ENCODE measurements around the gene DRD3. TPM values are rescaled to one million over a fixed set of nuclear protein-coding genes. Genes with fewer than 3 reads are reported as not detected.

DRD3 gene
- total and polyA plus RNA-seq, 2 of the 8 experiments (the other 6 are each of a cell fraction or from before 2014, with no cell fraction given) = 0.32 to 1.3 TPM

DNA sequence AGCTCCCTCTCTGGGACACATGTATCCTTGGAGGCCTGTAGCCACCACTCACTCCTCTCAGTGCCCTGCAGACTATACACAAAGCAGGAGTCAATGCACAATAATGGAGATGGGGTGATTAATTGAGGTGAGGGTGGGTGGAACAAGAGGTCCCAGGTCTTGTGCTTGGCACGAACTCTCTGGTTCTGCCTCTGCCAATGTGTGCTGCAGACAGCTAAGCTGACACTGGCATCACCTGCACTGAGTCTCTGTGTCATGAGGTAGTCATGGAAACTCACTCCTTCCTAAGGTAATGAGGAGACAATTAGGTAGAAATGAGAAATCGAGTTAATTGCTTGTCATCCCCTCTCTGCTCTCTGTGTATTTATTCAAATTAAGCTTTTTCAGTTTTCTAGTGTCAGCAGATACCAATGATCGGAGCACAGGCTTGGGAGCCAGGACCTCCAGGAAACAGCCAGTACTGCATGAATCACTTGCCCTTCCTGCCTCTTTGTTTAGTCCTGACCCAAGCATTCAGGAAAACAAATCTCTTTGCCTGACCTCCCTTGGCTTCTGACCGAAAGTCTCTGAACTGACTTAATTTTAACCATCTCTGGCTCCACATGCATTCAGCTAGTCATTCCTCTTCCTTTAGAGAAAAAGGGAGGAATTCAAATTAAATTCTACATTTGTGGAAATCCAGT lies 56.7 kb downstream of the DRD3 start:
- H4K91ac ChIP-seq (replicated peaks; ENCODE audit: insufficient read length, low read length) = peak overlapping the region; percentile 12
- ChIA-PET CTCF (ENCODE audit: partially characterized antibody) (interaction anchor here (1.4 kb wide), 1 partner anchor 33 kb away, joined by 4 read pairs; no protein-coding TSS in a partner anchor), POLR2A (ENCODE audit: partially characterized antibody) (no interaction called here)
- no peaks in the 10 kb centered on the region for H3K27me3 ChIP-seq (replicated peaks in 1 of 4; ENCODE audit: control insufficient read depth in 3 of 4, extremely low read depth in 1 of 4, insufficient read depth in 3 of 4, low read length in 3 of 4)
- no peaks in the 10 kb centered on the region for H3K9me3 ChIP-seq (ENCODE audit: insufficient read depth in 2 of 2, low read depth in 1 of 2, low read length in 1 of 2)
- no peak overlapping the region for H3K4me3 ChIP-seq (ENCODE audit: extremely low read depth in 1 of 4, insufficient read depth in 2 of 4, low read depth in 3 of 4, low read length in 4 of 4)
- peak overlapping the region; percentile 74 for H2AFZ ChIP-seq (ENCODE audit: low read length)
- H3K4ac ChIP-seq (replicated peaks; ENCODE audit: insufficient read length, low read depth, low read length) = no peak overlapping the region
- H3K79me2 ChIP-seq (ENCODE audit: control insufficient read depth in 1 of 2, insufficient read depth in 2 of 2, low read length in 2 of 2) = no peaks in the 10 kb centered on the region
- no peak overlapping the region for H3K14ac ChIP-seq (ENCODE audit: insufficient read length)
- no peaks in the 10 kb centered on the region for H3K36me3 ChIP-seq (ENCODE audit: control insufficient read depth in 2 of 4, insufficient read depth in 4 of 4, low read length in 3 of 4)
- H3K4me1 ChIP-seq (replicated peaks in 1 of 4; ENCODE audit: control insufficient read depth in 3 of 4, insufficient read depth in 4 of 4, low read length in 3 of 4) = no peaks in the 10 kb centered on the region
- no peaks in the 10 kb centered on the region for H3K79me1 ChIP-seq (ENCODE audit: low read depth, low read length)
- DNase-seq (ENCODE audit: low read depth in 1 of 2, low spot score in 2 of 2) (no peak), FAIRE-seq (no peak)
- H3K23ac ChIP-seq (ENCODE audit: insufficient read length) = no peak overlapping the region
- no peak overlapping the region for H2AK5ac ChIP-seq (ENCODE audit: low read depth, low read length)
- H4K8ac ChIP-seq (ENCODE audit: extremely low read depth, insufficient read depth, low read length) = no peak overlapping the region
- peak overlapping the region; percentile 84; the same call in 1 of the 2 replicates for H2BK5ac ChIP-seq (ENCODE audit: low read depth, low read length)
- no peaks in the 10 kb centered on the region for H4K20me1 ChIP-seq (replicated peaks in 1 of 2; ENCODE audit: control insufficient read depth in 1 of 2, insufficient read depth in 2 of 2, low read length in 2 of 2)
- no peak overlapping the region for H3K9ac ChIP-seq (replicated peaks in 1 of 4; ENCODE audit: extremely low read depth in 1 of 4, low read depth in 3 of 4, low read length in 3 of 4)
- no peak overlapping the region for H3K27ac ChIP-seq (ENCODE audit: low read depth, low read length)
- H2BK12ac ChIP-seq (ENCODE audit: low read depth, low read length) = peak overlapping the region; percentile 75; the same call in 1 of the 2 replicates
- H3K4me2 ChIP-seq (ENCODE audit: insufficient read depth in 1 of 2, low read depth in 2 of 2, low read length in 2 of 2) = no peak overlapping the region
- 80% methylated on average over 4 of the region's 4 CpGs; no CpG with 5 or more reads in 1 of the 2 experiments for WGBS, 2 experiments (ENCODE audit: extremely low coverage in 1 of 2, insufficient coverage in 1 of 2, insufficient read length in 1 of 2, insufficient replicate concordance in 2 of 2, low coverage in 1 of 2, low lambda C conversion rate in 2 of 2, missing lambda C conversion rate in 1 of 2)
- no peak overlapping the region for H2BK15ac ChIP-seq (ENCODE audit: low read length)
- H2BK20ac ChIP-seq (ENCODE audit: low read length) = 0 out of 2 replicates have a peak overlapping the region, but pooled peaks have one; percentile 34
- TF ChIP-seq CBX5 (IDR thresholded peaks at IDR 0.05; ENCODE audit: low read depth, low read length) (no peak), POLR2A (IDR thresholded peaks at IDR 0.05; ENCODE audit: control extremely low read depth in 1 of 2, low read depth in 2 of 2, low read length in 2 of 2) (no peak), HDAC6 (IDR thresholded peaks at IDR 0.05; ENCODE audit: low read depth, low read length) (no peak), RXRA (IDR thresholded peaks at IDR 0.05; ENCODE audit: insufficient read depth, low read depth, low read length) (no peak), KDM1A (IDR thresholded peaks at IDR 0.05; ENCODE audit: borderline replicate concordance, low read length) (no peak), PHF8 (conservative IDR thresholded peaks at IDR 0.05; ENCODE audit: low read depth, low read length) (no peak), NANOG (IDR thresholded peaks at IDR 0.05; ENCODE audit: insufficient read depth, low read depth, low read length, poor library complexity, severe bottlenecking) (no peak), FOSL1 (IDR thresholded peaks at IDR 0.05; ENCODE audit: insufficient read depth, low read depth, low read length) (no peak), HDAC2 (IDR thresholded peaks at IDR 0.05; ENCODE audit: borderline replicate concordance in 1 of 2, low read depth in 2 of 2, low read length in 2 of 2) (no peak), SRF (IDR thresholded peaks at IDR 0.05; ENCODE audit: low read depth, low read length) (no peak), CBX8 (IDR thresholded peaks at IDR 0.05; ENCODE audit: borderline replicate concordance, low read depth, low read length) (no peak), SP4 (IDR thresholded peaks at IDR 0.05; ENCODE audit: low read length) (no peak), SIX5 (IDR thresholded peaks at IDR 0.05; ENCODE audit: low read depth, low read length) (no peak), POLR2AphosphoS5 (IDR thresholded peaks at IDR 0.05; ENCODE audit: low read depth, low read length) (no peak)
- H3K18ac ChIP-seq (ENCODE audit: extremely low read depth, low read length) = no peak overlapping the region
- no peaks in the 10 kb centered on the region for H3K23me2 ChIP-seq (ENCODE audit: low read depth, low read length)
- H2BK120ac ChIP-seq (replicated peaks; ENCODE audit: low read depth, low read length) = no peak overlapping the region
- no peak overlapping the region for H4K5ac ChIP-seq (ENCODE audit: insufficient read length, low read depth, low read length)
- no peak overlapping the region for H3K56ac ChIP-seq (replicated peaks; ENCODE audit: insufficient read length, low read depth, low read length)
